ELR (cell line): ENCODE measurements around the gene ABCB8.

Source experiments
- DNase-seq: peaks from one replicate; pipeline ENCODE4 v3.0.0-alpha.2; 2015; ENCODE audit warnings: low read depth

The ABCB8 gene

DNA sequence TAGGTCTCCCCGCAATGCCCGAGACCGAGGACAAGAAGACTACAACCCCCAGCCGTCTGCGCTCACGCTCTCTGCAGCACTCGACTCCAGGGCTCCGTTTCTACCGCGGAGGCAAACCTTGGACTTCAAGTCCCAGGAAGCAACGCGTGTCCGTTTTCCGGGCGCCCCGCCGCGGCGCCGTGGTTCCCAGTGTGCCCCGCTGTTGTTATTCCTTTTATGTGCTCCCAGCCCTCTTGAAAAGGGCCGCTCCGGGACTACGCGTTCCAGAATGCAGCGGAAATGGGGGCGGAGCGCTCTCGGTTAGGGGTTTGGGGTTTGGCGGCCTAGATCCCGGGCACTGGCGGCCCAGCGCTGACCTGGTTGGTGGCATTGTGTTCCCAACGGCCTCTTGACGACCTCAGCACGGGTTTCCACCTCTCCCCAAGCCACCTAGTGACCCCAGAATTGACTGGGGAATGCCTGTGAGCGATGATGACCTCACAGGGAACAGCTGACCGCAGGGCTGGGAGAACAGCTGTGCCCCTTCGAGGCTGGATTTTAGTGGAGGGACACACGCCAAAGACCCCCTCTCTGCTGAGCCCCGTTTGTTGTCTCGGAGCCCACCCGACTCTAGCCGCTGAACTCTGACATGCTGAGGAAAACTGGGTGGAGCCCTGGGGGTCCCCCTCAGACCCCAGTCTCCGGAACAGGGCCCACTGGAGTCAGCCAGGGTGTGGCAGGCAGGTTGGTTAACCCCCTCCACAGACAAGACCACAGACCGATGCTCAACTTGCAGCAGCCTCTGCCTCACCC, 29.9 kb downstream of the ABCB8 start:
- peak; percentile 99 for DNase-seq

DNA sequence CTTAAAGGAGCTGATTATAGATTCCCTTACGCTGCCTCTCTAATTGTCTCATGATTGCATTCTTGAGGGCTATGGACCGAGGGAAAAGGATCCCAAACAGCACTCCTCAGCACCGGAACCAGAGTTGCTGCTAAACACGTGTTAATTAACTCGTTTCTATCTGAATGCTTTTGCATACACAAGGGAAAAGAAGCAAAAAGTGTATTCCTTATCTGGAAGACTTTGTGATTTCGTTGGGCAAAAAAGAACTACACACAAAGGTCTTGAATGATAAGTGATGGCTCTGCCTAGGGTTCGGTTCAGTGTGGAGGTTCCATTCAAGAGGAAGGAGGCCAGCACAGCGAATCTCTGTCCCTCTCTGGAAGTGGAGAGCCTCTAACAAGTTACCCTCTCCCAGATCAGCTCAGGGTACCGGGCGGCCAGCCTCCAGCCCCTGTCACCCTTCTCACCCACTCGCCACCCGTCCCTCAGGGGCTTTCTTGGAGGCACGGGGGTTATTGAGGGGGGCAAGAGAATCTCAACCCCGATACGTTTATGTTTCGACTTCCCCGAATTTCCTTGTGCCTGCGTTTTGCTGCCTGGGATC, 30.6 kb downstream of the ABCB8 start:
- DNase-seq: peak; percentile 47

DNA sequence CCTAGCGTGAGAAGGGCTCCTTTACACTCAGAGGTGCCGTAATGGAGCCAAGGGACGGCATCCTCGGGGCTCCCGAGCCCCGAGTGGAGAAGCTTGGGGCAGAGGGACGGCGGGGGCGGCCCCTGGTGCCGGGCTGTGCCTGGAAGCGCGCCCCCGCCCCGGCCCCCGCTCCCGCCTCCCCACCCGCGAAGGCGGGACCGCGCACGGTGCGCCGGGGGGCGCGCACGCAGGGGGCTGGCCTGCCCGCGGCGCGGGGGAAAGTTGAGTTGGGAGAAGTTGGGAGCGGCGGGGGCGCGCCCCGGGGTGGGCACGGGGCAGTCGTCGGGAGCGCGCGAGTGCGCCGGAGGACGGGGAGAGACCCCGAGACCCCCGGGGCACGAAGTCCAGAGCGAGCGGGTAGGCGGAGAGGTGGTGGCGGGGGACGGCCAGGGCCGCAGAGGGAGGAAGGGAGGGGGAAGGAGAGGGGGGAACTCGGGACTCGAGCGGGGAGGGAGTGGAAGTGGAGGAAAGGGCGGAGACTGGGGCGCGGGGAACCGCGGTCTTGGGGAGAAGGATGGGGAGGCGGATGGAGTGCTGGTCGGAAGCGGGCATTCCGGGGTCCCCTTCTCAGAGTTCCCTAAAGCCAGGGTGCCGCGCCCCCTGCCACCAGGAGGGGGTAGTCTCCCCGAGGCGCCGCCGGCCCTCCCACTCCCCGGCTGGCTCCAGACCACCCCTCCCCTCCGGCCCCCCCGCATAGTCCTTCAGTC, 31.3 kb downstream of the ABCB8 start, which contains the start of gene SLC4A2:
SLC4A2 (plus strand) TSS at position 223 of the 746 bp plus-strand sequence. CDS start 2,399 bp downstream, outside the sequence.
- DNase-seq: peak; percentile 74

DNA sequence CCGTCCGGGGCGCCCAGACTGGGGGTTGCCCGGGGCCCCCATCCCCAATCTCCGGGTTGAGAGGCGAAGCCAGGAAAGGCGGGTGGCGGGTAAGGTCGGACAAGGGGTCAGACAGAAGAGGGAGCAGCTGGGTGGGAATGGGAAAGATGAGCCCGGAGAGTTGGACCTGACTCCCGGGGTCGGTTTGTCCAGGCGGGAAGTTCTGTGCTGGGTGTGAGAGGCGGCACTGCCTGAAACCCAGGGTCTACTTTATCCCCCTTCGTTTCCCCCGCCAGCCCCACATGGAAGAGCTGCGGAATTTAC, 31.8 kb downstream of the ABCB8 start:
- DNase-seq: peak; percentile 49

DNA sequence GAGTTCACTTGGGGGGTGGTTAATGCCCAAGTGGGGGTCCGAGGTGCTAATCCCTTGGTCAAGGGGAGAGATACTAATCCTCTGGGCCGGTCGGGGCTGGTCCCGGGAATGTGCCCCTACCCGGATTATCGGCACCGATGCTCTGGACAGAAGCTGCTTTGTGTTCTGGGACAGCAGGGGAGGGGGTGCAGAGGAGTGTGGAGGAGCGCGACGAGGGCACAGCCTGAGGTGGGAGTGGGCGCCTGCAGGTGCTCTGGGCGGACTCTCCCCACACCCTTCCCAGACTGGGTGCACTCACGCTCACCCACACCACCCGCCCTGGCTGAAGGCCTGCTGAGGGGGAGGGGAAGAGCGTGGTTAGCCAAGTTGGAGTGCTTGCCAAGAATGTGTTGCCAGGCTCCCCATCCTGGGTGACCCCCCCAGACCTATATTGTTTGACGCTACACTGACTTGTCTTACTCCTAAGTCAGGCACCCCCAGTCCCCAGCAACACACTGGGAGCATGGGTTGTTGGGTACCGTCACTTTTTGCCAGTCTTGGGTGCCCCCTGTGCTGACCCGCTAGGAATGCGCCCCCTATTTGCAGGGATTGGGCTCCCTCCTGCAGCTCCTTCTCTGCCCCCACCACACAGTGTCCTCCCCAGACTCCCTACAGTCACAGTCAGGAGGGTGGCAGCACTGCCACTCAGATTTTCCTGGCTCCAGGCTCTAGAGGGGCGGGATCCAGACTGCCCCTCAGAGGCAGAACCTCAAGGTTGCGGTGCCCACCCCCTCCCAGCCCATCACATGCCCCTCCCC, 32.4 kb downstream of the ABCB8 start:
- DNase-seq: peak; percentile 48

GRCh38 chr7:151061213-151062110, 33.2 kb downstream of the ABCB8 start:
- no peak for DNase-seq

- DNase-seq: no peak
Observed at GRCh38 chr7:151062111-151062398, 33.8 kb downstream of the ABCB8 start.

GRCh38 chr7:151062399-151063211, 34.4 kb downstream of the ABCB8 start:
- DNase-seq: peak; percentile 71

DNA sequence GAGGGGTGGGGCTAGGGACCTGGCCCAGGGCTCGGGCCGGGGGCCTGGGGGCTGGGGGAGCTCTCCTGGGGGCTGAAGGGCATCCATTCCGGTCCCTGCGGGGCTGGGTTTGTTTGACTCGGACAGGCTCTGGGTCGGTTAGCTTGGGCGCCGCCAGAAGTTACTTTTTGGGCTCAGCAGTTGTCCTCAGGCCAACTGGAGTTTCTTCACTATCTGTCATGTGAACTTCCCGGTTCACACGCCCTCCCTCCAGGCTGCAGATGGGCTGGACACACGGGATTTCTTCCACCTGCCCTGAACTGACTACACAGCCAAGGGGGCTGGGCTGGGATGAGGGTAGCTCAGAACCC, 34.9 kb downstream of the ABCB8 start:
- peak; percentile 55 for DNase-seq

DNA sequence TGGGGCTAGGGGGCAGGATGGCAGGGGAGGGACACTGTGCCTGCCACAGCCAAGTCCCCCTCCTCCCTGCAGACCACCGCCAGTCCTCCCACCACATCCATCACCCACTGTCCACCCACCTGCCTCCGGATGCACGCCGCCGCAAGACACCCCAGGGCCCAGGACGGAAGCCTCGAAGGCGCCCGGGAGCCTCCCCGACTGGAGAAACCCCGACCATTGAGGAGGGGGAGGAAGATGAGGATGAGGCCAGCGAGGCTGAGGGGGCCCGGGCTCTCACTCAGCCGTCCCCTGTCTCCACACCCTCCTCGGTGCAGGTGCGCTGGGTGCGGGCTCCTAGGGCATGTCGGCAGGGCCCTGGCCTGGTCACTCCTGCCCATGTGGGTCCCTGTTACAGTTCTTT, 36.2 kb downstream of the ABCB8 start:
- DNase-seq: no peak

GRCh38 chr7:151064993-151065392, 36.7 kb downstream of the ABCB8 start:
- DNase-seq: no peak

DNA sequence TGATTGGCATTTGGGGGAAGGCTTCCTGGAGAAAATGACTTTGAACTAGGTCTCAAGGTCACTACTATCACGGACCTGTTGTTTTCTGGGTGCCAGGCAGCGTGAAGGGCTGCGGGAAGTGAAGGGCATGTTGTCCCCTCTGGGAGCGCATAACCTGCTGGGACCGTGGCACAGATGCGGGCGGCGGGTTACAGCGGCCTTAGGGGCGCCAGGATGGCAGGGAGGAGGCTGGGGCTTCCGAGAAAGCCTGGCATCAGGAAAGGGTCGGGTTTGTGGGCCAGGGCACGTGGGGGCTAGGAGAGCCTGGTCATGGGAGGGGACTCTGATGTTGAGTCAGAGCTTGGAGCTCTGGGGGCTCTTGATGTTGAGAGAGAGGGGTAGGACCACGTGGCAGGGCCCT, 37.3 kb downstream of the ABCB8 start:
- DNase-seq: no peak

- no peak for DNase-seq
Observed at GRCh38 chr7:151066273-151066974, 38.2 kb downstream of the ABCB8 start.

DNA sequence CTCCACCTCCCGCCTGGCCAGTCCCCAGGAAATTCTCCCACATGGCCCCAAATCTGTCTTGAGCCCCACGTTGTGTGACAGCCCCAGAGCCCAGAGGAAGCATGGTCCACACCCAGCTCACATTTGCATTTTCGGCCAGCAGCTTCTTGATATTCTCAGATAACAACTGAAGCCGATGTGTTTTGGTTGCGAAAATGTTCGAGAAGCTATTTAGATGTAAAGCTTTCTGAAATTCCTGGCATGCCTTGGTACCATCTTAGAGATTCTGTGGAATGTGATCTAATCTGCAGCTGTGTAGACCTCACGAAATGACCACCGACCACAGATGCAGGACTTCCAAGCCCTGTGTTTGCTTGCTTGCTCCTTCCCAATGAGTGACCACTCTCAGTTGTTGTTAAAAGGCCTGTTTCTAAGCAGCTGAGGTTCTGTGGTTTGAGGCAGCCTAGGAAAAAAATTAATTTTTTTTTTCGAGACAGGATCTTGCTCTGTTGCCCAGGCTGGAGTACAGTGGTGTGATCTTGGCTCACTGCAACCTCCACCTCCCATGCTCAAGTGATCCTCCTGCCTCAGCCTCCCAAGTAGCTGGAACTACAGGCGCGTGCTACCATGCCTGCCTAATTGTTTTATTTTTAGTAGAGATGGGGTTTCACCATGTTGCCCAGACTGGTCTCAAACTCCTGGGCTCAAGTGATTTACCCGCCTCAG, 40.0 kb downstream of the ABCB8 start:
- DNase-seq: no peak

DNA sequence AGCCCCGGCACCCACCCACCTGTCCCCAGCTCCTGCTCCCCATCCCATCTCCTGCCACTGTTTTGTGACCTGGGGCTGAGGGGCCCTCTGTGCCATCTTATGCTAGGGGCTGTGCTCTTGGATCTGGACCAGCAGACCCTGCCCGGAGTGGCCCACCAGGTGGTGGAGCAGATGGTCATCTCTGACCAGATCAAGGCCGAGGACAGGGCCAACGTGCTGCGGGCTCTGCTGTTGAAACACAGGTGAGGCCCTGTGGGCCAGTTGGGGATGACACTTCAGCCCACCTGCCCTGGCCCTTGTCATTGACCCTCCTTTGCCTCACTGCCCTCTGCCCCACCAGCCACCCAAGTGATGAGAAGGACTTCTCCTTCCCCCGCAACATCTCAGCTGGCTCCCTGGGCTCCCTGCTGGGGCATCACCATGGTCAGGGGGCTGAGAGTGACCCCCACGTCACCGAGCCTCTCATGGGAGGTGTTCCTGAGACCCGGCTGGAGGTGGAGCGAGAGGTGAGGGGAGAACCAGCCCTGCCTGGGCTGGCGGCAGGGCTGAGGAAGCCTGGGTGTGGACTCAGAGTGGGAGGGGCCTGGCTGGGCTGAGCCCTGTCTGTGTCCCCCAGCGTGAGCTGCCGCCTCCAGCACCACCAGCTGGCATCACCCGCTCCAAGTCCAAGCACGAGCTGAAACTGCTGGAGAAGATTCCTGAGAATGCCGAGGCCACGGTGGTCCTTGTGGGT, 41.8 kb downstream of the ABCB8 start:
- DNase-seq: no peak

GRCh38 chr7:151070574-151070960, 42.3 kb downstream of the ABCB8 start:
- DNase-seq: no peak

DNA sequence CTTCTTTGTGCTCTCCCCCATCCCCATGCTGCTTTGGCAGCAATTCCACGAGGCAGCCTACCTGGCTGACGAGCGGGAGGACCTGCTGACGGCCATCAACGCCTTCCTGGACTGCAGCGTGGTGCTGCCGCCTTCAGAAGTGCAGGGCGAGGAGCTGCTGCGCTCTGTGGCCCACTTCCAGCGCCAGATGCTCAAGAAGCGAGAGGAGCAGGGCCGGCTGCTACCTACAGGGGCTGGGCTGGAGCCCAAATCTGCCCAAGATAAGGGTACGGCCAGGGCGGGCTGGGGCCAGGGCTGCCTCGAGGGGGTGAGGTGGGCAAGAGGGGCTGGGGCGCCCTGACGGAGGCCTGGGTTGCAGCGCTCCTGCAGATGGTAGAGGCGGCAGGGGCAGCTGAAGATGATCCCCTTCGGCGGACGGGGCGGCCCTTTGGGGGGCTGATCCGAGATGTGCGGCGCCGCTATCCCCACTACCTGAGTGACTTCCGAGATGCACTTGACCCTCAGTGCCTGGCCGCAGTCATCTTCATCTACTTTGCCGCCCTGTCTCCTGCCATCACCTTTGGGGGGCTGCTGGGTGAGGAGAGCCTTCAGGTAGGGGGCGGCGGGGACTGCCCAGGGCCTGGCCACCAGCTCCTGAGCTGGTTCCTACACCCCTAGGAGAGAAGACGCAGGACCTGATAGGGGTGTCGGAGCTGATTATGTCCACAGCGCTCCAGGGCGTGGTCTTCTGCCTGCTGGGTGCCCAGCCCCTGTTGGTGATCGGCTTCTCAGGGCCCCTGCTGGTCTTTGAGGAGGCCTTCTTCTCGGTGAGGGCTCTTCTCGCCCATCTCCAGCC, 43.0 kb downstream of the ABCB8 start:
- no peak for DNase-seq

DNA sequence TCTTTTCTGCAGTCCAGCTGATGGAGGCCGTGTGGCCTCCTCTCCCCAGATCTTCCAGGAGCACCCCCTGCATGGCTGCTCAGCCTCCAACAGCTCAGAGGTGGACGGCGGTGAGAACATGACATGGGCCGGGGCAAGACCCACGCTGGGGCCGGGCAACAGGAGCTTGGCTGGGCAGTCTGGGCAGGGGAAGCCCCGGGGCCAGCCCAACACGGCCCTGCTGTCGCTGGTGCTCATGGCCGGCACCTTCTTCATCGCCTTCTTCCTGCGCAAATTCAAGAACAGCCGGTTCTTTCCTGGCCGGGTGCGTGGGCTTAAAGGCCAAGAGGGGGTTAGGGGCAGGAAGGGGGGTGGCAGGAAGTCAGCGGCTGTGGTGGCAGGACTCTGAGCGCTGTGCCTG, 45.7 kb downstream of the ABCB8 start:
- DNase-seq: no peak
